GM19468 (cell line): Measurements from ENCODE around the gene VTI1A.
"Not testable (repeated sequence)": the region's sequence is repeated elsewhere in the genome, so short reads cannot be mapped to it uniquely, and the experiment has no call there.

Source experiments
- ATAC-seq: cut with Tn5 transposase; IDR thresholded peaks from one replicate; pipeline ENCODE4 v1.9.1; 2021; ENCODE audit warnings: mild to moderate bottlenecking, moderate library complexity, moderate number of reproducible peaks; ENCODE audit not compliant: unreplicated experiment; ENCODE audit errors: extremely low read depth

The VTI1A gene

GRCh38 chr10:112706577-112706976 lies 259.6 kb downstream of the VTI1A start:
- no peak for ATAC-seq

- ATAC-seq: no peak
Measured at GRCh38 chr10:112708461-112708860, 261.4 kb downstream of the VTI1A start.

GRCh38 chr10:112710528-112710927 lies 263.5 kb downstream of the VTI1A start:
- ATAC-seq: no peak

- no peak for ATAC-seq
Measured at GRCh38 chr10:112711366-112711765, 264.4 kb downstream of the VTI1A start.

- no peak for ATAC-seq
Measured at GRCh38 chr10:112712536-112712935, 265.5 kb downstream of the VTI1A start.

GRCh38 chr10:112713411-112713810 lies 266.4 kb downstream of the VTI1A start:
- no peak for ATAC-seq

GRCh38 chr10:112715581-112715980 lies 268.6 kb downstream of the VTI1A start:
- no peak for ATAC-seq

GRCh38 chr10:112716076-112716475 lies 269.1 kb downstream of the VTI1A start:
- ATAC-seq: no peak

GRCh38 chr10:112716924-112717413 lies 270.0 kb downstream of the VTI1A start:
- ATAC-seq: no peak

- ATAC-seq: no peak
Measured at GRCh38 chr10:112720178-112720577, 273.2 kb downstream of the VTI1A start.

GRCh38 chr10:112721080-112721698 lies 274.2 kb downstream of the VTI1A start:
- ATAC-seq: peak; percentile 78

- no peak for ATAC-seq
Measured at GRCh38 chr10:112722758-112723157, 275.7 kb downstream of the VTI1A start.

- ATAC-seq: no peak
Measured at GRCh38 chr10:112723876-112724275, 276.9 kb downstream of the VTI1A start.

- no peak for ATAC-seq
Measured at GRCh38 chr10:112724404-112724991, 277.5 kb downstream of the VTI1A start.

GRCh38 chr10:112728118-112728883 lies 281.3 kb downstream of the VTI1A start:
- ATAC-seq: no peak

- no peak for ATAC-seq
Measured at GRCh38 chr10:112728997-112729396, 282.0 kb downstream of the VTI1A start.

- ATAC-seq: not testable (repeated sequence)
Measured at GRCh38 chr10:112731450-112731849, 284.4 kb downstream of the VTI1A start.

GRCh38 chr10:112732277-112732921 lies 285.4 kb downstream of the VTI1A start:
- ATAC-seq: no peak

GRCh38 chr10:112735041-112735695 lies 288.2 kb downstream of the VTI1A start:
- ATAC-seq: no peak
